Measurements from ENCODE around the gene CKAP2L.
"Not testable (repeated sequence)": the region's sequence is repeated elsewhere in the genome, so short reads cannot be mapped to it uniquely, and the experiment has no call there.

Gene CKAP2L

GRCh38 chr2:112725545-112726457, 38.6 kb downstream of the CKAP2L start:
- DNase-seq (ENCODE audit: low spot score), result no peak

- DNase-seq (ENCODE audit: low spot score), result peak; percentile 20
Observed at GRCh38 chr2:112724591-112725525, 39.6 kb downstream of the CKAP2L start.

- DNase-seq (ENCODE audit: low spot score), result no peak
Observed at GRCh38 chr2:112723995-112724394, 40.4 kb downstream of the CKAP2L start.

- DNase-seq (ENCODE audit: low spot score), result no peak
Observed at GRCh38 chr2:112723547-112723940, 40.9 kb downstream of the CKAP2L start.

- no peak for DNase-seq (ENCODE audit: low spot score)
Observed at GRCh38 chr2:112722816-112723546, 41.4 kb downstream of the CKAP2L start.

- no peak for DNase-seq (ENCODE audit: low spot score)
Observed at GRCh38 chr2:112721819-112722522, 42.4 kb downstream of the CKAP2L start.

- no peak for DNase-seq (ENCODE audit: low spot score)
Observed at GRCh38 chr2:112720785-112721184, 43.6 kb downstream of the CKAP2L start, which contains the start of gene NT5DC4. TSS of gene NT5DC4 (plus strand) at chr2:112721020. CDS start at chr2:112721080, 60 bp downstream.

GRCh38 chr2:112718863-112719370, 45.5 kb downstream of the CKAP2L start:
- DNase-seq (ENCODE audit: low spot score), result no peak

- DNase-seq (ENCODE audit: low spot score), result not testable (repeated sequence)
Observed at GRCh38 chr2:112716826-112717352, 47.5 kb downstream of the CKAP2L start.

GRCh38 chr2:112716094-112716493, 48.3 kb downstream of the CKAP2L start:
- not testable (repeated sequence) for DNase-seq (ENCODE audit: low spot score)

- DNase-seq (ENCODE audit: low spot score), result no peak
Observed at GRCh38 chr2:112714836-112715631, 49.4 kb downstream of the CKAP2L start.

- DNase-seq (ENCODE audit: low spot score), result no peak
Observed at GRCh38 chr2:112714331-112714730, 50.1 kb downstream of the CKAP2L start.

- DNase-seq (ENCODE audit: low spot score), result no peak
Observed at GRCh38 chr2:112713926-112714325, 50.5 kb downstream of the CKAP2L start.

- no peak for DNase-seq (ENCODE audit: low spot score)
Observed at GRCh38 chr2:112713585-112713925, 50.9 kb downstream of the CKAP2L start.

- no peak for DNase-seq (ENCODE audit: low spot score)
Observed at GRCh38 chr2:112712903-112713584, 51.4 kb downstream of the CKAP2L start.

GRCh38 chr2:112712465-112712864, 51.9 kb downstream of the CKAP2L start:
- no peak for DNase-seq (ENCODE audit: low spot score)

- DNase-seq (ENCODE audit: low spot score), result no peak
Observed at GRCh38 chr2:112710956-112711750, 53.3 kb downstream of the CKAP2L start.

- no peak for DNase-seq (ENCODE audit: low spot score)
Observed at GRCh38 chr2:112709703-112710102, 54.7 kb downstream of the CKAP2L start.

GRCh38 chr2:112708968-112709367, 55.4 kb downstream of the CKAP2L start:
- no peak for DNase-seq (ENCODE audit: low spot score)

Measured in cerebellar cortex (tissue), 1 donor.